Measurements from ENCODE around the gene FAM43A. TPM values are rescaled to one million over a fixed set of nuclear protein-coding genes. Genes with fewer than 3 reads are reported as not detected.

FAM43A gene
- total RNA-seq: 20.4 TPM

GRCh38 chr3:194685718-194686413 is at the start of gene FAM43A:
Gene FAM43A (plus strand): TSS chr3:194685883. CDS start chr3:194686827, 944 bp downstream.
- DNase-seq (ENCODE audit: extremely low spot score in 2 of 2): peak in 1 of 2 donors; percentile 98
- H3K9me3 ChIP-seq: no peaks in the 10 kb centered on the region
- TF ChIP-seq CTCF (IDR thresholded peaks at IDR 0.05): no peak
- TF ChIP-seq POLR2AphosphoS5 (IDR thresholded peaks at IDR 0.05; ENCODE audit: insufficient read depth in 1 of 2, low read depth in 1 of 2): peak; percentile 95 to 100
- peak; percentile 69 to 99 for TF ChIP-seq POLR2A (IDR thresholded peaks at IDR 0.05)
- no peaks in the 10 kb centered on the region for H3K36me3 ChIP-seq
- peak within 1 kb of the TSS; percentile 62 to 75 for H3K4me3 ChIP-seq
- H3K27me3 ChIP-seq: no peaks in the 10 kb centered on the region
- intact Hi-C loops (cut with DNase I): loop anchor here (1.0 to 10.0 kb wide), 3 partner anchors 421 to 859 kb away; partner anchors contain the start of gene PPP1R2
- H3K4me1 ChIP-seq: peaks cover 52% of the 10 kb centered on the region
- peak within 1 kb of the TSS; percentile 90 for H3K27ac ChIP-seq

- peak in 1 of 2 donors; percentile 64 for DNase-seq (ENCODE audit: extremely low spot score in 2 of 2)
- Histone ChIP-seq H3K4me1 (peaks cover 6% of the 10 kb centered on the region), H3K4me3 (no peak overlapping the region), H3K27ac (no peak overlapping the region), H3K36me3 (peaks cover 0 to 17% of the 10 kb centered on the region in 2 donors), H3K27me3 (no peaks in the 10 kb centered on the region), H3K9me3 (no peaks in the 10 kb centered on the region)
- intact Hi-C loops (cut with DNase I): no loop called here
- no peak for TF ChIP-seq POLR2A (IDR thresholded peaks at IDR 0.05)
- TF ChIP-seq CTCF (IDR thresholded peaks at IDR 0.05): no peak
- TF ChIP-seq POLR2AphosphoS5 (IDR thresholded peaks at IDR 0.05; ENCODE audit: insufficient read depth in 1 of 2, low read depth in 1 of 2): no peak
These were observed 48.6 kb upstream of the FAM43A start for GRCh38 chr3:194637066-194637465.

- DNase-seq (ENCODE audit: extremely low spot score in 2 of 2): peak in 1 of 2 donors; percentile 46
- no peak overlapping the region for H3K27ac ChIP-seq
These were observed 47.9 kb upstream of the FAM43A start for GRCh38 chr3:194637541-194638400.

DNA sequence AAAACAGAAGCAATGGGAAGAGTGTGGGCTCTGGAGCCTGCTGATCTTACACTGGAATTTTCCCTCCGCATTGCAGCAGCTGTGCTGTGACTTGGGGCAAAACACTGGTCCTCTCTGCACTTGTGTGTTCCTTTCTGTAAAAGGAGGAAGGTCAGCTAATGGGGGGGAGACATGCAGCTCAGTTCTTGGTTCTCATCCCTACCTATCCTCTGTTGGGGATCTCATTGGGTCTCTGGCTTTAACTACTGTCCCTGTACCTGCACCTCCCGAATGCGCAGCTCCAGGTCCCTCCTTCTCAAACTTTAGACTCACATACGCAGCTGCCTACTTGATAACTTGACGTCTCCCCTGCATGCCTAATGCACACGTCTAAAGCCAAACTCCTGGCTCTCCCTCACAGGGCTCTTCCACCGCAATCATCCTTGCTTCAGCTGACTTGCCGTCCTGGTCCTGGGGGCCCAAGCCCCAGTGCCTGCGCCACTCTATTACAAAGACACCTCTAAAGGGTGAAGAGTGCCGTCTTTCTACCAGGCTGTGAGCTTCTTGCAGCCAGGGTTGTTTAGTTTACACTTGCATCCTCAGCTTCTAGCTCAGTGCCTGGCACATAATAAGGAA is 46.6 kb upstream of the FAM43A start:
- intact Hi-C loops (cut with DNase I): no loop called here
- Histone ChIP-seq H3K36me3 (peaks cover 0 to 33% of the 10 kb centered on the region in 2 donors), H3K4me3 (no peak overlapping the region), H3K27me3 (no peaks in the 10 kb centered on the region), H3K27ac (no peak overlapping the region), H3K9me3 (no peaks in the 10 kb centered on the region), H3K4me1 (no peaks in the 10 kb centered on the region)
- TF ChIP-seq POLR2AphosphoS5 (IDR thresholded peaks at IDR 0.05; ENCODE audit: insufficient read depth in 1 of 2, low read depth in 1 of 2): no peak
- TF ChIP-seq CTCF (IDR thresholded peaks at IDR 0.05): no peak
- no peak for TF ChIP-seq POLR2A (IDR thresholded peaks at IDR 0.05)
- peak; percentile 58 to 69 for DNase-seq (ENCODE audit: extremely low spot score in 2 of 2)

More at GRCh38 chr3:194637541-194638400, 47.9 kb upstream of the FAM43A start:
- peaks cover 0 to 21% of the 10 kb centered on the region in 2 donors for H3K36me3 ChIP-seq
- H3K27me3 ChIP-seq: no peaks in the 10 kb centered on the region
- TF ChIP-seq POLR2A (IDR thresholded peaks at IDR 0.05) (no peak), CTCF (IDR thresholded peaks at IDR 0.05) (no peak), POLR2AphosphoS5 (IDR thresholded peaks at IDR 0.05; ENCODE audit: insufficient read depth in 1 of 2, low read depth in 1 of 2) (no peak)
- H3K4me3 ChIP-seq: no peak overlapping the region
- H3K4me1 ChIP-seq: peaks cover under 1% of the 10 kb centered on the region
- intact Hi-C loops (cut with DNase I): no loop called here
- H3K9me3 ChIP-seq: no peaks in the 10 kb centered on the region
